Measurements from ENCODE around the gene RFX7. TPM values are rescaled to one million over a fixed set of nuclear protein-coding genes. Genes with fewer than 3 reads are reported as not detected.

The RFX7 gene
- total and polyA plus RNA-seq, 2 of the 8 experiments (the other 6 are each of a cell fraction or from before 2014, with no cell fraction given) = 10.4 to 40.9 TPM

DNA sequence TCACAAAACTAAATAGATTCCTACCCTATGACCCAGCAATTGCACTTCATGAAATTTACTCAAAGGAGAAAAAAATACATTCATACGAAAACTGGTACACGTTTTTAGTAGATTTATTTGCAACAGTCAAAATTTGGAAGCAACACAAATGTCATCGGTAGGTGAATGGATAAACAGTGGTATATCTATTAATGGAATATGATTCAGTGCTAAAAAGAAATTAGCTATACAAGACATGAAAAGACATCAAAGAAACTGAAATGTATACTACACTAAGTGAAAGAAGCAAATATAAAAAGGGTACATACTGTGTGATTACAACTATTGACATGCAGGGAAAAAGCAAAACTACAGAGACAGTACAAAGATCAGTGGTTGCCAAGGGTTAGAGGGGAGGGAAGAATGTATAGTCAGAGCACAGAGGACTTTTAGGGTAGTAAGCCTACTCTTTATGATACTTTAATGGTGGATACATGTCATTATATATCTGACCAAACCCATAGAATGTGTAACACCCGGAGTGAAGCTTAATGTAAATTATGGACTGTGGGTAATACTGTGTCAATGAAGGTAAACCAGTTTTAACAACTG lies 31.6 kb downstream of the RFX7 start:
- H2BK5ac ChIP-seq (ENCODE audit: low read depth, low read length) = no peak overlapping the region
- no peak overlapping the region for H3K4me3 ChIP-seq (ENCODE audit: extremely low read depth in 1 of 4, insufficient read depth in 2 of 4, low read depth in 3 of 4, low read length in 4 of 4)
- no peak overlapping the region for H2AFZ ChIP-seq (ENCODE audit: low read length)
- no peak overlapping the region for H3K14ac ChIP-seq (ENCODE audit: insufficient read length)
- H2BK15ac ChIP-seq (ENCODE audit: low read length) = no peak overlapping the region
- ChIA-PET POLR2A (ENCODE audit: partially characterized antibody) (interaction anchor here (0.6 to 1.4 kb wide), 2 partner anchors 8 to 13 kb away, joined by 3 read pairs; no protein-coding TSS in a partner anchor), CTCF (ENCODE audit: partially characterized antibody) (interaction anchor here (1.6 kb wide), 1 partner anchor 33 kb away, joined by 4 read pairs; no protein-coding TSS in a partner anchor)
- H4K8ac ChIP-seq (ENCODE audit: extremely low read depth, insufficient read depth, low read length) = no peak overlapping the region
- no peak overlapping the region for H3K27ac ChIP-seq (ENCODE audit: low read depth, low read length)
- peaks cover 1 to 3% of the 10 kb centered on the region in 2 experiments for H4K20me1 ChIP-seq (replicated peaks in 1 of 2; ENCODE audit: control insufficient read depth in 1 of 2, insufficient read depth in 2 of 2, low read length in 2 of 2)
- H3K23ac ChIP-seq (ENCODE audit: insufficient read length) = no peak overlapping the region
- WGBS, 2 experiments (ENCODE audit: extremely low coverage in 1 of 2, insufficient coverage in 1 of 2, insufficient read length in 1 of 2, insufficient replicate concordance in 2 of 2, low coverage in 1 of 2, low lambda C conversion rate in 2 of 2, missing lambda C conversion rate in 1 of 2) = 91% methylated on average over 4 of the region's 4 CpGs; no CpG with 5 or more reads in 1 of the 2 experiments
- peaks cover 7 to 98% of the 10 kb centered on the region in 2 experiments; a peak in 3 of 4 replicates for H3K79me2 ChIP-seq (ENCODE audit: control insufficient read depth in 1 of 2, insufficient read depth in 2 of 2, low read length in 2 of 2)
- no peak overlapping the region for H3K56ac ChIP-seq (replicated peaks; ENCODE audit: insufficient read length, low read depth, low read length)
- FAIRE-seq (no peak), DNase-seq (ENCODE audit: low read depth in 1 of 2, low spot score in 2 of 2) (no peak)
- H3K27me3 ChIP-seq (replicated peaks in 1 of 4; ENCODE audit: control insufficient read depth in 3 of 4, extremely low read depth in 1 of 4, insufficient read depth in 3 of 4, low read length in 3 of 4) = no peaks in the 10 kb centered on the region
- no peak overlapping the region for H3K9ac ChIP-seq (replicated peaks in 1 of 4; ENCODE audit: extremely low read depth in 1 of 4, low read depth in 3 of 4, low read length in 3 of 4)
- H3K36me3 ChIP-seq (ENCODE audit: control insufficient read depth in 2 of 4, insufficient read depth in 4 of 4, low read length in 3 of 4) = no peaks in the 10 kb centered on the region
- H2BK120ac ChIP-seq (replicated peaks; ENCODE audit: low read depth, low read length) = no peak overlapping the region
- H3K4me1 ChIP-seq (replicated peaks in 1 of 4; ENCODE audit: control insufficient read depth in 3 of 4, insufficient read depth in 4 of 4, low read length in 3 of 4) = peaks cover 2 to 7% (median 5%) of the 10 kb centered on the region in 4 experiments; a peak in 4 of 7 replicates
- H3K4ac ChIP-seq (replicated peaks; ENCODE audit: insufficient read length, low read depth, low read length) = no peak overlapping the region
- H2AK5ac ChIP-seq (ENCODE audit: low read depth, low read length) = no peak overlapping the region
- no peak overlapping the region for H4K5ac ChIP-seq (ENCODE audit: insufficient read length, low read depth, low read length)
- H3K79me1 ChIP-seq (ENCODE audit: low read depth, low read length) = no peaks in the 10 kb centered on the region
- no peaks in the 10 kb centered on the region for H3K23me2 ChIP-seq (ENCODE audit: low read depth, low read length)
- H3K4me2 ChIP-seq (ENCODE audit: insufficient read depth in 1 of 2, low read depth in 2 of 2, low read length in 2 of 2) = no peak overlapping the region
- no peak overlapping the region for H3K18ac ChIP-seq (ENCODE audit: extremely low read depth, low read length)
- no peak overlapping the region for H4K91ac ChIP-seq (replicated peaks; ENCODE audit: insufficient read length, low read length)
- no peaks in the 10 kb centered on the region; a peak in 1 of 4 replicates for H3K9me3 ChIP-seq (ENCODE audit: insufficient read depth in 2 of 2, low read depth in 1 of 2, low read length in 1 of 2)
- no peak overlapping the region for H2BK12ac ChIP-seq (ENCODE audit: low read depth, low read length)
- no peak overlapping the region for H2BK20ac ChIP-seq (ENCODE audit: low read length)
- TF ChIP-seq MAFK (IDR thresholded peaks at IDR 0.05; ENCODE audit: low read depth, low read length) (no peak), JUN (IDR thresholded peaks at IDR 0.05; ENCODE audit: low read depth, low read length) (no peak), CBX5 (IDR thresholded peaks at IDR 0.05; ENCODE audit: low read depth, low read length) (no peak), CTBP2 (IDR thresholded peaks at IDR 0.05; ENCODE audit: borderline replicate concordance, insufficient read depth, insufficient read length, low read length) (no peak), SIRT6 (IDR thresholded peaks at IDR 0.05; ENCODE audit: low read length) (no peak), SUZ12 (IDR thresholded peaks at IDR 0.05; ENCODE audit: low read length) (no peak), SP4 (IDR thresholded peaks at IDR 0.05; ENCODE audit: low read length) (no peak), RNF2 (IDR thresholded peaks at IDR 0.05; ENCODE audit: borderline replicate concordance, low read depth, low read length, missing control alignments, poor library complexity, severe bottlenecking) (no peak), CBX8 (IDR thresholded peaks at IDR 0.05; ENCODE audit: borderline replicate concordance, low read depth, low read length) (no peak), TAF7 (optimal IDR thresholded peaks at IDR 0.05; ENCODE audit: borderline replicate concordance, low read depth, low read length) (no peak), EGR1 (IDR thresholded peaks at IDR 0.05; ENCODE audit: borderline replicate concordance, low read depth, low read length) (no peak), NANOG (IDR thresholded peaks at IDR 0.05; ENCODE audit: insufficient read depth, low read depth, low read length, poor library complexity, severe bottlenecking) (no peak)
- TF ChIP-seq, protein P1, sequence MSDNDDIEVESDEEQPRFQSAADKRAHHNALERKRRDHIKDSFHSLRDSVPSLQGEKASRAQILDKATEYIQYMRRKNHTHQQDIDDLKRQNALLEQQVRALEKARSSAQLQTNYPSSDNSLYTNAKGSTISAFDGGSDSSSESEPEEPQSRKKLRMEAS (IDR thresholded peaks at IDR 0.05) = no peak

All from H1 (cell line).